Measurements from ENCODE around the gene REPS1.

REPS1 gene

DNA sequence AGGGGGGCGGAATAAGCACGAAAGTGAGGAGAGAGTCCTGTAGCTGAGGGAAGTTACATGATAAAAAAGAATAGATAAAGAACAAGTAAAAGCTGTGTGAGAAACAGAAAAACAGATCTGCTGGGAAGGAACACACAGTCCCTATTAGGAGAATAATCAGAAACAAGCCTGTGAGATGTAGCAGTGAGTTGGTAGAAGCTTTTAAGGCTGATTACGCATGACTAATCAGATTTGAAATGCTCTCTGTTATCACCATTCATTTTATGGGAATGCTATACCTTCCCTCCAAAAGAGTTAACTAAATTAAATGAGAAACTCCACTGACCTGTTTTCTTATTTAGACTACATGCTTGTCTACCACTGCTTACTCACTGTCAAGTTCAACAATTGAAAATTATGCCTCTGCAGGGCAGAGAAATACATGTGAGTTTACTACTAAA is 15.8 kb downstream of the REPS1 start:
- POLR2A ChIA-PET, result interaction anchor here (0.9 kb wide), 1 partner anchor 15 kb away, joined by 4 read pairs; no protein-coding TSS in a partner anchor
- no peaks in the 10 kb centered on the region for H3K36me3 ChIP-seq (ENCODE audit: control insufficient read depth in 2 of 2, insufficient read depth in 1 of 2, low read length in 2 of 2)
- H3K9me3 ChIP-seq (ENCODE audit: control insufficient read depth, insufficient read depth, low read depth, low read length), result no peaks in the 10 kb centered on the region
- CTCF ChIA-PET, result interaction anchor here (0.5 to 1.3 kb wide), 2 partner anchors 10 to 50 kb away, joined by 3 to 5 read pairs; no protein-coding TSS in a partner anchor
- H3K27ac ChIP-seq (ENCODE audit: extremely low read depth, low read depth, low read length), result no peak overlapping the region; the same call in 1 of the 2 replicates
- H3K4me3 ChIP-seq (ENCODE audit: low read depth, low read length), result no peak overlapping the region
- peaks cover 34% of the 10 kb centered on the region for H3K4me1 ChIP-seq (ENCODE audit: control insufficient read depth, insufficient read depth, low read length)
- TF ChIP-seq, protein P1, sequence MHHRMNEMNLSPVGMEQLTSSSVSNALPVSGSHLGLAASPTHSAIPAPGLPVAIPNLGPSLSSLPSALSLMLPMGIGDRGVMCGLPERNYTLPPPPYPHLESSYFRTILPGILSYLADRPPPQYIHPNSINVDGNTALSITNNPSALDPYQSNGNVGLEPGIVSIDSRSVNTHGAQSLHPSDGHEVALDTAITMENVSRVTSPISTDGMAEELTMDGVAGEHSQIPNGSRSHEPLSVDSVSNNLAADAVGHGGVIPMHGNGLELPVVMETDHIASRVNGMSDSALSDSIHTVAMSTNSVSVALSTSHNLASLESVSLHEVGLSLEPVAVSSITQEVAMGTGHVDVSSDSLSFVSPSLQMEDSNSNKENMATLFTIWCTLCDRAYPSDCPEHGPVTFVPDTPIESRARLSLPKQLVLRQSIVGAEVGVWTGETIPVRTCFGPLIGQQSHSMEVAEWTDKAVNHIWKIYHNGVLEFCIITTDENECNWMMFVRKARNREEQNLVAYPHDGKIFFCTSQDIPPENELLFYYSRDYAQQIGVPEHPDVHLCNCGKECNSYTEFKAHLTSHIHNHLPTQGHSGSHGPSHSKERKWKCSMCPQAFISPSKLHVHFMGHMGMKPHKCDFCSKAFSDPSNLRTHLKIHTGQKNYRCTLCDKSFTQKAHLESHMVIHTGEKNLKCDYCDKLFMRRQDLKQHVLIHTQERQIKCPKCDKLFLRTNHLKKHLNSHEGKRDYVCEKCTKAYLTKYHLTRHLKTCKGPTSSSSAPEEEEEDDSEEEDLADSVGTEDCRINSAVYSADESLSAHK (tag by site-specific recombination; IDR thresholded peaks at IDR 0.05), result peak; percentile 60; the same call in 1 of the 2 replicates
- no peak for TF ChIP-seq ZNF501 (tag by site-specific recombination; IDR thresholded peaks at IDR 0.05)
- peak; percentile 95 for TF ChIP-seq ZNF692 (tag by site-specific recombination; IDR thresholded peaks at IDR 0.05)
- TF ChIP-seq IKZF3 (tag by site-specific recombination; IDR thresholded peaks at IDR 0.05), result peak; percentile 69; the same call in 1 of the 2 replicates
- peak; percentile 76 for TF ChIP-seq ZXDB (tag by site-specific recombination; IDR thresholded peaks at IDR 0.05)
- peak; percentile 83 for TF ChIP-seq SP7 (tag by site-specific recombination; IDR thresholded peaks at IDR 0.05)
- 0 out of 2 replicates have a peak, but pooled peaks have one; percentile 22 for TF ChIP-seq HIC1 (tag by site-specific recombination; IDR thresholded peaks at IDR 0.05)
- TF ChIP-seq ZNF660 (tag by site-specific recombination; IDR thresholded peaks at IDR 0.05), result peak; percentile 45; the same call in 1 of the 2 replicates
- 0 out of 2 replicates have a peak, but pooled peaks have one; percentile 33 for TF ChIP-seq ZSCAN23 (tag by site-specific recombination; IDR thresholded peaks at IDR 0.05)
- peak; percentile 67 for TF ChIP-seq ZEB2 (tag by site-specific recombination; IDR thresholded peaks at IDR 0.05)
- TF ChIP-seq ZNF404 (tag by site-specific recombination; IDR thresholded peaks at IDR 0.05), result no peak
- TF ChIP-seq TRIM28 (IDR thresholded peaks at IDR 0.05; ENCODE audit: borderline replicate concordance, low read length), result peak; percentile 92
- TF ChIP-seq ZBTB44 (tag by site-specific recombination; IDR thresholded peaks at IDR 0.05), result peak; percentile 79
- TF ChIP-seq ZNF394 (tag by site-specific recombination; IDR thresholded peaks at IDR 0.05; ENCODE audit: borderline replicate concordance), result peak; percentile 45; the same call in 1 of the 2 replicates
- no peak for TF ChIP-seq ZNF292 (tag by site-specific recombination; IDR thresholded peaks at IDR 0.05; ENCODE audit: borderline replicate concordance, low read depth)
- TF ChIP-seq ZNF10 (tag by site-specific recombination; IDR thresholded peaks at IDR 0.05), result peak; percentile 47; the same call in 1 of the 2 replicates
- peak; percentile 26; the same call in 1 of the 2 replicates for TF ChIP-seq KLF10 (tag by site-specific recombination; IDR thresholded peaks at IDR 0.05)
- no peak for TF ChIP-seq ZNF324 (tag by site-specific recombination; IDR thresholded peaks at IDR 0.05)
- peak; percentile 83 for TF ChIP-seq OSR2 (tag by site-specific recombination; IDR thresholded peaks at IDR 0.05)
- no peak for TF ChIP-seq ZNF23 (tag by site-specific recombination; IDR thresholded peaks at IDR 0.05; ENCODE audit: borderline replicate concordance)
- no peak for TF ChIP-seq ZBTB7A (tag by site-specific recombination; IDR thresholded peaks at IDR 0.05; ENCODE audit: low read depth)
- no peak for TF ChIP-seq HOXD13 (CRISPR knock-in tag; IDR thresholded peaks at IDR 0.05; ENCODE audit: borderline replicate concordance)
- peak; percentile 72; the same call in 1 of the 2 replicates for TF ChIP-seq ZNF843 (tag by site-specific recombination; IDR thresholded peaks at IDR 0.05)
- TF ChIP-seq, protein P2, sequence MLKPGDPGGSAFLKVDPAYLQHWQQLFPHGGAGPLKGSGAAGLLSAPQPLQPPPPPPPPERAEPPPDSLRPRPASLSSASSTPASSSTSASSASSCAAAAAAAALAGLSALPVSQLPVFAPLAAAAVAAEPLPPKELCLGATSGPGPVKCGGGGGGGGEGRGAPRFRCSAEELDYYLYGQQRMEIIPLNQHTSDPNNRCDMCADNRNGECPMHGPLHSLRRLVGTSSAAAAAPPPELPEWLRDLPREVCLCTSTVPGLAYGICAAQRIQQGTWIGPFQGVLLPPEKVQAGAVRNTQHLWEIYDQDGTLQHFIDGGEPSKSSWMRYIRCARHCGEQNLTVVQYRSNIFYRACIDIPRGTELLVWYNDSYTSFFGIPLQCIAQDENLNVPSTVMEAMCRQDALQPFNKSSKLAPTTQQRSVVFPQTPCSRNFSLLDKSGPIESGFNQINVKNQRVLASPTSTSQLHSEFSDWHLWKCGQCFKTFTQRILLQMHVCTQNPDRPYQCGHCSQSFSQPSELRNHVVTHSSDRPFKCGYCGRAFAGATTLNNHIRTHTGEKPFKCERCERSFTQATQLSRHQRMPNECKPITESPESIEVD (tag by site-specific recombination; IDR thresholded peaks at IDR 0.05), result peak; percentile 97
- TF ChIP-seq ZBTB8A (tag by site-specific recombination; IDR thresholded peaks at IDR 0.05), result peak; percentile 30; the same call in 1 of the 2 replicates
- no peak for TF ChIP-seq ZNF707 (tag by site-specific recombination; IDR thresholded peaks at IDR 0.05)

All from HEK293 (cell line).